ENCODE measurements around the gene OLIG3. TPM values are rescaled to one million over a fixed set of nuclear protein-coding genes. Genes with fewer than 3 reads are reported as not detected.

The OLIG3 gene
- not detected in 2 replicates for total RNA-seq

- H3K27me3 Mint-ChIP-seq: peaks cover 81% of the 10 kb centered on the region
- TF ChIP-seq CTCF (IDR thresholded peaks at IDR 0.05): no peak
- intact Hi-C loops (cut with micrococcal nuclease): loop anchor here (5.0 kb wide), 1 partner anchor 572 kb away; the partner anchor contains the start of gene SLC35D3
- no peak for DNase-seq
- CTCF ChIA-PET: interaction anchor here (1.6 kb wide), 1 partner anchor 418 kb away, joined by 4 read pairs; no protein-coding TSS in a partner anchor
- ATAC-seq (ENCODE audit: low read depth): no peak
- POLR2A ChIA-PET: interaction anchor here (0.7 kb wide), 1 partner anchor 144 kb away, joined by 5 read pairs; no protein-coding TSS in a partner anchor
- no peaks in the 10 kb centered on the region for H3K9me3 Mint-ChIP-seq
- H3K27ac Mint-ChIP-seq: peak within 1 kb of the TSS; percentile 41
- H3K4me3 Mint-ChIP-seq: peak within 1 kb of the TSS; percentile 41
- no peaks in the 10 kb centered on the region for H3K36me3 Mint-ChIP-seq (ENCODE audit: low read depth)
- peaks cover 61% of the 10 kb centered on the region for H3K4me1 Mint-ChIP-seq
These were observed at the start of gene OLIG3 for GRCh38 chr6:137494281-137494987. TSS of gene OLIG3 (minus strand) at chr6:137494394. CDS start at chr6:137494170, 224 bp downstream.

- intact Hi-C loops (cut with micrococcal nuclease): no loop called here
- Mint-ChIP-seq H3K27me3 (peaks cover 6% of the 10 kb centered on the region), H3K36me3 (ENCODE audit: low read depth) (no peaks in the 10 kb centered on the region), H3K27ac (no peak overlapping the region), H3K4me1 (no peaks in the 10 kb centered on the region), H3K9me3 (no peaks in the 10 kb centered on the region), H3K4me3 (no peak overlapping the region)
- ChIA-PET POLR2A (no interaction called here), CTCF (no interaction called here)
- ATAC-seq (ENCODE audit: low read depth) (no peak), DNase-seq (no peak)
- TF ChIP-seq CTCF (IDR thresholded peaks at IDR 0.05): no peak
These were observed 48.9 kb upstream of the OLIG3 start for GRCh38 chr6:137543114-137543513.

- ATAC-seq (ENCODE audit: low read depth): no peak
- H3K36me3 Mint-ChIP-seq (ENCODE audit: low read depth): no peaks in the 10 kb centered on the region
- TF ChIP-seq CTCF (IDR thresholded peaks at IDR 0.05): no peak
- H3K4me3 Mint-ChIP-seq: no peak overlapping the region
- H3K9me3 Mint-ChIP-seq: no peaks in the 10 kb centered on the region
- H3K27ac Mint-ChIP-seq: no peak overlapping the region
- no peak for DNase-seq
- ChIA-PET POLR2A (no interaction called here), CTCF (no interaction called here)
- intact Hi-C loops (cut with micrococcal nuclease): no loop called here
- peaks cover 6% of the 10 kb centered on the region for H3K27me3 Mint-ChIP-seq
- H3K4me1 Mint-ChIP-seq: no peaks in the 10 kb centered on the region
These were observed 48.5 kb upstream of the OLIG3 start for GRCh38 chr6:137542713-137543112.

GRCh38 chr6:137541534-137542063, 47.4 kb upstream of the OLIG3 start:
- H3K9me3 Mint-ChIP-seq: no peaks in the 10 kb centered on the region
- POLR2A ChIA-PET: no interaction called here
- intact Hi-C loops (cut with micrococcal nuclease): no loop called here
- ATAC-seq (ENCODE audit: low read depth) (no peak), DNase-seq (no peak)
- H3K27me3 Mint-ChIP-seq: peaks cover 6% of the 10 kb centered on the region
- CTCF ChIA-PET: no interaction called here
- H3K27ac Mint-ChIP-seq: no peak overlapping the region
- no peak for TF ChIP-seq CTCF (IDR thresholded peaks at IDR 0.05)
- no peaks in the 10 kb centered on the region for H3K36me3 Mint-ChIP-seq (ENCODE audit: low read depth)
- H3K4me1 Mint-ChIP-seq: no peaks in the 10 kb centered on the region
- no peak overlapping the region for H3K4me3 Mint-ChIP-seq

- intact Hi-C loops (cut with micrococcal nuclease): no loop called here
These were observed 42.0 kb upstream of the OLIG3 start for GRCh38 chr6:137536104-137536773.

More at GRCh38 chr6:137536104-137536773, 42.0 kb upstream of the OLIG3 start:
- DNase-seq (no peak), ATAC-seq (ENCODE audit: low read depth) (no peak)
- TF ChIP-seq CTCF (IDR thresholded peaks at IDR 0.05): no peak
- no peak overlapping the region for H3K27ac Mint-ChIP-seq
- no peaks in the 10 kb centered on the region for H3K36me3 Mint-ChIP-seq (ENCODE audit: low read depth)
- POLR2A ChIA-PET: no interaction called here
- peaks cover 14% of the 10 kb centered on the region for H3K27me3 Mint-ChIP-seq
- H3K4me3 Mint-ChIP-seq: no peak overlapping the region
- no peaks in the 10 kb centered on the region for H3K9me3 Mint-ChIP-seq
- no peaks in the 10 kb centered on the region for H3K4me1 Mint-ChIP-seq
- CTCF ChIA-PET: no interaction called here
